ENCODE measurements around the gene ZNF438.

ZNF438 gene

GRCh38 chr10:31014161-31014875 is 17.3 kb downstream of the ZNF438 start:
- TF ChIP-seq, protein P1, sequence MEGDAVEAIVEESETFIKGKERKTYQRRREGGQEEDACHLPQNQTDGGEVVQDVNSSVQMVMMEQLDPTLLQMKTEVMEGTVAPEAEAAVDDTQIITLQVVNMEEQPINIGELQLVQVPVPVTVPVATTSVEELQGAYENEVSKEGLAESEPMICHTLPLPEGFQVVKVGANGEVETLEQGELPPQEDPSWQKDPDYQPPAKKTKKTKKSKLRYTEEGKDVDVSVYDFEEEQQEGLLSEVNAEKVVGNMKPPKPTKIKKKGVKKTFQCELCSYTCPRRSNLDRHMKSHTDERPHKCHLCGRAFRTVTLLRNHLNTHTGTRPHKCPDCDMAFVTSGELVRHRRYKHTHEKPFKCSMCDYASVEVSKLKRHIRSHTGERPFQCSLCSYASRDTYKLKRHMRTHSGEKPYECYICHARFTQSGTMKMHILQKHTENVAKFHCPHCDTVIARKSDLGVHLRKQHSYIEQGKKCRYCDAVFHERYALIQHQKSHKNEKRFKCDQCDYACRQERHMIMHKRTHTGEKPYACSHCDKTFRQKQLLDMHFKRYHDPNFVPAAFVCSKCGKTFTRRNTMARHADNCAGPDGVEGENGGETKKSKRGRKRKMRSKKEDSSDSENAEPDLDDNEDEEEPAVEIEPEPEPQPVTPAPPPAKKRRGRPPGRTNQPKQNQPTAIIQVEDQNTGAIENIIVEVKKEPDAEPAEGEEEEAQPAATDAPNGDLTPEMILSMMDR (conservative IDR thresholded peaks at IDR 0.05; ENCODE audit: low read depth, low read length) = no peak
- H3K4me3 ChIP-seq (ENCODE audit: low read depth, low read length) = no peak overlapping the region
- DNase-seq (ENCODE audit: low read depth) = no peak

GRCh38 chr10:31013331-31013730 is 18.3 kb downstream of the ZNF438 start:
- H3K4me3 ChIP-seq (ENCODE audit: low read depth, low read length) = no peak overlapping the region
- TF ChIP-seq, protein P1 (conservative IDR thresholded peaks at IDR 0.05; ENCODE audit: low read depth, low read length) = no peak
- DNase-seq (ENCODE audit: low read depth) = no peak

- TF ChIP-seq, protein P1 (conservative IDR thresholded peaks at IDR 0.05; ENCODE audit: low read depth, low read length) = no peak
- no peak overlapping the region for H3K4me3 ChIP-seq (ENCODE audit: low read depth, low read length)
- DNase-seq (ENCODE audit: low read depth) = no peak
Measured at GRCh38 chr10:31011665-31012022, 20.0 kb downstream of the ZNF438 start.

- TF ChIP-seq, protein P1 (conservative IDR thresholded peaks at IDR 0.05; ENCODE audit: low read depth, low read length) = no peak
- no peak for DNase-seq (ENCODE audit: low read depth)
- no peak overlapping the region for H3K4me3 ChIP-seq (ENCODE audit: low read depth, low read length)
Measured at GRCh38 chr10:31011017-31011664, 20.5 kb downstream of the ZNF438 start.

DNA sequence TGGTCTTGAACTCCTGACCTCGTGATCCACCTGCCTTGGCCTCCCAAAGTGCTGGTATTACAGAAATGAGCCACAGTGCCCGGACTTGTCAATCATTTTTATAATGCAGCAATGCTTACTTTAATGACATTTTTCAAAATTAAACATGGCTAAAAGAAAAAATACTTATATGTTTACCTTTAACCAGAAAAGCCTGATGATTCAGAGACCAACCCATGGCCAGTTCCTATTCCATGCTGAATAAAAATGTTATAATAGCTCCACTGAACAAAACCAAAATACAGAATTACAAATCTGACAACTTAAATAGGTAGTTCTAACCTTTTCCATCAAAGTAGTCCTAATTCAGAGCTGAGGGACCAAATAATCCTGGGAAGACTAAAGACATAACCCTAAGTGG is 21.6 kb downstream of the ZNF438 start:
- TF ChIP-seq, protein P1 (conservative IDR thresholded peaks at IDR 0.05; ENCODE audit: low read depth, low read length) = no peak
- no peak for DNase-seq (ENCODE audit: low read depth)
- no peak overlapping the region for H3K4me3 ChIP-seq (ENCODE audit: low read depth, low read length)

DNA sequence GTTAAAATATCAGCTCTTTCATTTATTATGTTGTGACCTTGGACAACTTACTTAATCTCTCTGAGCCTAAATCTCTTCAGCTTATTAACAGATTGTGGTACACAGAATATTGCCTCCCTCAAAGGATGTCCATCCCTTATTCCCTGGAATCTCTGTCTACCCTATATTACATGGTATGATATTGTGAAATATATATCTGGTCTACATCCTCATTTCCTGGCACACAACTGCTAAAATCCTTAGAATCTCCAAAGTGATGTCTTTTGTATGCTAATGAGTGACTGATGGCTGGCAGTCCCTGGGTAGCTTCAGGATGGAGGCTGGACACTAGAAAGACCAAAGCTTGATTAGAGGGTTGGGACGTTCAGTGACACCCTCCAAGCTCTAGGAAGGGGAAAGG is 25.8 kb downstream of the ZNF438 start:
- no peak for DNase-seq (ENCODE audit: low read depth)
- no peak overlapping the region for H3K4me3 ChIP-seq (ENCODE audit: low read depth, low read length)
- TF ChIP-seq, protein P1 (conservative IDR thresholded peaks at IDR 0.05; ENCODE audit: low read depth, low read length) = no peak
